NCI-H69 (cell line): ENCODE results near the gene AFAP1L1.

ENCODE experiments used
- DNase-seq: peaks from one replicate; lab custom pipeline; 2025; lab: John Stamatoyannopoulos, UW

AFAP1L1 gene

GRCh38 chr5:149315753-149316152 is 44.1 kb downstream of the AFAP1L1 start:
- no peak for DNase-seq

- peak; percentile 62 for DNase-seq
Observed at GRCh38 chr5:149317281-149318048, 45.8 kb downstream of the AFAP1L1 start.

- no peak for DNase-seq
Observed at GRCh38 chr5:149319174-149319573, 47.5 kb downstream of the AFAP1L1 start.

GRCh38 chr5:149320791-149321330 is 49.2 kb downstream of the AFAP1L1 start:
- peak; percentile 95 for DNase-seq

- DNase-seq: no peak
Observed at GRCh38 chr5:149322518-149322917, 50.9 kb downstream of the AFAP1L1 start.

GRCh38 chr5:149323210-149323609 is 51.6 kb downstream of the AFAP1L1 start:
- DNase-seq: no peak

GRCh38 chr5:149323621-149324205 is 52.1 kb downstream of the AFAP1L1 start:
- DNase-seq: no peak

GRCh38 chr5:149324641-149325040 is 53.0 kb downstream of the AFAP1L1 start:
- DNase-seq: no peak

- DNase-seq: peak; percentile 41
Observed at GRCh38 chr5:149325166-149325735, 53.6 kb downstream of the AFAP1L1 start.

- DNase-seq: no peak
Observed at GRCh38 chr5:149325894-149326293, 54.2 kb downstream of the AFAP1L1 start.

GRCh38 chr5:149326611-149327010 is 55.0 kb downstream of the AFAP1L1 start:
- DNase-seq: no peak

- no peak for DNase-seq
Observed at GRCh38 chr5:149328177-149328576, 56.5 kb downstream of the AFAP1L1 start.

GRCh38 chr5:149333711-149334443 is 62.2 kb downstream of the AFAP1L1 start:
- no peak for DNase-seq

- DNase-seq: peak; percentile 63
Observed at GRCh38 chr5:149337736-149338135, 66.1 kb downstream of the AFAP1L1 start.

GRCh38 chr5:149338364-149338763 is 66.7 kb downstream of the AFAP1L1 start:
- peak; percentile 76 for DNase-seq

GRCh38 chr5:149340920-149341319 is 69.3 kb downstream of the AFAP1L1 start:
- DNase-seq: no peak

GRCh38 chr5:149341876-149342275 is 70.2 kb downstream of the AFAP1L1 start:
- DNase-seq: no peak

- DNase-seq: no peak
Observed at GRCh38 chr5:149344151-149344550, 72.5 kb downstream of the AFAP1L1 start.

GRCh38 chr5:149345147-149345891 is 73.7 kb downstream of the AFAP1L1 start, which contains the start of gene GRPEL2:
GRPEL2 (plus strand) TSS chr5:149345499; CDS start chr5:149345540, 41 bp downstream.
- peak; percentile 99 for DNase-seq

- peak; percentile 60 for DNase-seq
Observed at GRCh38 chr5:149345892-149346222, 74.2 kb downstream of the AFAP1L1 start.

GRCh38 chr5:149348518-149348917 is 76.9 kb downstream of the AFAP1L1 start:
- no peak for DNase-seq

- DNase-seq: no peak
Observed at GRCh38 chr5:149349382-149349781, 77.7 kb downstream of the AFAP1L1 start.
